ENCODE results near the gene FAM98C. TPM values are rescaled to one million over a fixed set of nuclear protein-coding genes. Genes with fewer than 3 reads are reported as not detected.

FAM98C gene
- total RNA-seq, 1 donor from 2014 or later, result 11.8 TPM

GRCh38 chr19:38385057-38385803 lies 17.7 kb upstream of the FAM98C start:
- DNase-seq (ENCODE audit: low read depth, low spot score), result no peak
- Mint-ChIP-seq H3K27ac (ENCODE audit: unreplicated experiment) (no peak overlapping the region), H3K4me3 (peak overlapping the region; percentile 64)

GRCh38 chr19:38385804-38386257 lies 17.1 kb upstream of the FAM98C start:
- H3K4me1 Mint-ChIP-seq, result peaks cover 22% of the 10 kb centered on the region
- no peaks in the 10 kb centered on the region for H3K9me3 Mint-ChIP-seq
- no peak for TF ChIP-seq CTCF (conservative IDR thresholded peaks at IDR 0.05)
- peaks cover 9% of the 10 kb centered on the region for H3K36me3 Mint-ChIP-seq (ENCODE audit: low read depth)
- no peak overlapping the region for H3K4me3 Mint-ChIP-seq
- no peak for DNase-seq (ENCODE audit: low read depth, low spot score)
- no peak overlapping the region for H3K27ac Mint-ChIP-seq (ENCODE audit: unreplicated experiment)
- peaks cover 4% of the 10 kb centered on the region for H3K27me3 Mint-ChIP-seq (ENCODE audit: low read depth)

More at GRCh38 chr19:38385057-38385803, 17.7 kb upstream of the FAM98C start:
- Mint-ChIP-seq H3K9me3 (no peaks in the 10 kb centered on the region), H3K27me3 (ENCODE audit: low read depth) (peaks cover 4% of the 10 kb centered on the region), H3K36me3 (ENCODE audit: low read depth) (peaks cover 9% of the 10 kb centered on the region), H3K4me1 (peaks cover 20% of the 10 kb centered on the region)
- TF ChIP-seq CTCF (conservative IDR thresholded peaks at IDR 0.05), result no peak

GRCh38 chr19:38386300-38386970 lies 16.5 kb upstream of the FAM98C start:
- Mint-ChIP-seq H3K9me3 (no peaks in the 10 kb centered on the region), H3K4me3 (no peak overlapping the region), H3K27me3 (ENCODE audit: low read depth) (peaks cover 4% of the 10 kb centered on the region), H3K36me3 (ENCODE audit: low read depth) (peaks cover 9% of the 10 kb centered on the region), H3K27ac (ENCODE audit: unreplicated experiment) (no peak overlapping the region), H3K4me1 (peaks cover 27% of the 10 kb centered on the region)
- TF ChIP-seq CTCF (conservative IDR thresholded peaks at IDR 0.05), result no peak
- DNase-seq (ENCODE audit: low read depth, low spot score), result no peak

- TF ChIP-seq CTCF (conservative IDR thresholded peaks at IDR 0.05), result no peak
- Mint-ChIP-seq H3K27ac (ENCODE audit: unreplicated experiment) (peak overlapping the region; percentile 78), H3K27me3 (ENCODE audit: low read depth) (peaks cover 4% of the 10 kb centered on the region), H3K4me3 (peak overlapping the region; percentile 96), H3K36me3 (ENCODE audit: low read depth) (peaks cover 8% of the 10 kb centered on the region), H3K4me1 (peaks cover 29% of the 10 kb centered on the region), H3K9me3 (no peaks in the 10 kb centered on the region)
- no peak for DNase-seq (ENCODE audit: low read depth, low spot score)
Measured at GRCh38 chr19:38386971-38387549, 15.8 kb upstream of the FAM98C start.

- no peaks in the 10 kb centered on the region for H3K9me3 Mint-ChIP-seq
Measured at GRCh38 chr19:38387550-38388348, 15.1 kb upstream of the FAM98C start, which contains the start of gene GGN. Gene GGN, minus strand, starts transcription at chr19:38388034. Its CDS starts 773 bp downstream, at chr19:38387261.

More at GRCh38 chr19:38387550-38388348, 15.1 kb upstream of the FAM98C start, which contains the start of gene GGN:
- no peak for TF ChIP-seq CTCF (conservative IDR thresholded peaks at IDR 0.05)
- Mint-ChIP-seq H3K4me3 (peak within 1 kb of the TSS; percentile 96), H3K27ac (ENCODE audit: unreplicated experiment) (peak within 1 kb of the TSS; percentile 78), H3K4me1 (peaks cover 32% of the 10 kb centered on the region), H3K36me3 (ENCODE audit: low read depth) (peaks cover 8% of the 10 kb centered on the region), H3K27me3 (ENCODE audit: low read depth) (peaks cover 4% of the 10 kb centered on the region)
- peak; percentile 93 for DNase-seq (ENCODE audit: low read depth, low spot score)

All from neural crest cell (in vitro differentiated cells).